Activated CD8-positive, alpha-beta memory T cell treated with anti-CD3 and anti-CD28 coated beads, Interleukin-2, amount 10 ng/mL, durations not matched to agents 7 days and 5 days (primary cell): ENCODE results near the gene IL4I1. TPM values are rescaled to one million over a fixed set of nuclear protein-coding genes. Genes with fewer than 3 reads are reported as not detected.

Experiments
- ATAC-seq: fragments of 150-1000 bp; cut with Tn5 transposase; one replicate; pipeline ENCODE4 v1.10.0; 2021; ENCODE audit warnings: moderate library complexity
- CTCF ChIA-PET: fragments of 350-600 bp; sonication (Branson Sonifier 250); formaldehyde crosslinking; loops from one replicate; lab custom pipeline; 2021; ENCODE audit warnings: antibody characterized with exemption; lab: Charles Lee
- DNase-seq: peaks from one replicate; pipeline ENCODE4 v3.0.0-alpha.2; 2020
- H3K27ac Mint-ChIP-seq: one replicate; pipeline ENCODE4 v1.8.0; 2021; ENCODE audit warnings: mild to moderate bottlenecking, mixed read lengths
- H3K27me3 Mint-ChIP-seq: one replicate; pipeline ENCODE4 v1.8.0; 2021; ENCODE audit warnings: mixed read lengths
- H3K36me3 Mint-ChIP-seq: one replicate; pipeline ENCODE4 v1.8.0; 2021; ENCODE audit warnings: mild to moderate bottlenecking, mixed read lengths
- H3K4me1 Mint-ChIP-seq: one replicate; pipeline ENCODE4 v1.8.0; 2021; ENCODE audit warnings: mixed read lengths
- H3K4me3 Mint-ChIP-seq: one replicate; pipeline ENCODE4 v1.8.0; 2021; ENCODE audit warnings: mild to moderate bottlenecking, moderate library complexity, mixed read lengths
- H3K9me3 Mint-ChIP-seq: one replicate; pipeline ENCODE4 v1.8.0; 2022; ENCODE audit warnings: low read depth, mixed read lengths
- total RNA-seq, 2 experiments: library from RNA; stranded (reverse); gene quantifications; one replicate each; pipeline ENCODE4 v1.2.3, GENCODE V29; 2021

Gene IL4I1
- total RNA-seq, 2 experiments from 2014 or later = 1.7 to 12.3 TPM

DNA sequence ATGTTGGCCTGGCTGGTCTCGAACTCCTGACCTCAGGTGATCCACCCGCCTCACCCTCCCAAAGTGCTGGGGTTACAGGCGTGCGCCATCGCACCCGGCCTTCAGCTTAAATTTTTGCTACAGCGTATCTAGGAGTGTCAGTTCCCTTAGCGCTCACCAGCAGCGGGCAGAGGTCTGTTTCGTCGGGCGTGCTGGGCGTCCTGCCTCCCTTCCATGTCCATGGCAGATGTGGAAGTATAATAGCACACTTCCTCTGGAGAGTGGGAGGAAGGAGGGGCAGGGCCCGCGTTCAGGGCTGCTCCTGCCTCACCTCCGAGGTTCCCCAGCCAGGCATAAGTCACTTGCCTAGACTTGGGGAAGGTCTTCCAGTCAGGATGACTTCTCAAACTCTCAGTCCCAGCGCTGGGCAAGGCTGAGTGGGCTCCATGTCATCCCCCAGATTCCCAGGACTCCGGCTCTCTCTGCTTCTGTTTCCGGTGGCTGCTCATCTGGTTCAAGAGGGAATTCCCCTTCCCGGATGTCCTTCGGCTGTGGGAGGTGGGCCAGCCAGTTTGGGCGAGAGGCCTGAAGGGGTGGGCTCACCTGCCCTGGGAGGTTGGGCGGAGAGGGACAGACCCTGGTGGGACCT lies 9.5 kb downstream of the IL4I1 start:
- peaks cover 7% of the 10 kb centered on the region for H3K36me3 Mint-ChIP-seq
- no peaks in the 10 kb centered on the region for H3K9me3 Mint-ChIP-seq
- no peaks in the 10 kb centered on the region for H3K27me3 Mint-ChIP-seq
- CTCF ChIA-PET = no interaction called here
- DNase-seq (no peak), ATAC-seq (no peak)
- peaks cover 7% of the 10 kb centered on the region for H3K4me1 Mint-ChIP-seq
- no peak overlapping the region for H3K27ac Mint-ChIP-seq
- H3K4me3 Mint-ChIP-seq = no peak overlapping the region

DNA sequence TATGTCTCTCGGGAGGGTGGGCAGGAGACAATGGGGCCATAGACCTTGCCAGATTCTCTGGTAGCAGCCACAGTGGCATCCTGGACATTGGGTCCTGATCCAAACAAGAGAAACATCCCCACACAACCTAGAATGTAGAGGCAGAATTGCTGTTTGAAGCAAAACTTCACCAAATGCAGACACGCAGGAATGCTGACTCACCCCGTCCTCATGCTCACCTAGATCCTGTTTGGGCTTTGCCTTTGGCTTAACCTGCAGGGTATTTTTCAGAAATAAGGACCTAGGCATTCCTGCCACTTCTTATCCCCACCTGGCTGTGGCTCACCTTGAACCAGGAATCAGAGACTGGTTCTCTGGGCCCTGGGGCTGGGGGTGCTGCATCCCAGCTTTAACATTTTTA lies 11.9 kb downstream of the IL4I1 start:
- H3K4me3 Mint-ChIP-seq = no peak overlapping the region
- no peak for ATAC-seq

DNA sequence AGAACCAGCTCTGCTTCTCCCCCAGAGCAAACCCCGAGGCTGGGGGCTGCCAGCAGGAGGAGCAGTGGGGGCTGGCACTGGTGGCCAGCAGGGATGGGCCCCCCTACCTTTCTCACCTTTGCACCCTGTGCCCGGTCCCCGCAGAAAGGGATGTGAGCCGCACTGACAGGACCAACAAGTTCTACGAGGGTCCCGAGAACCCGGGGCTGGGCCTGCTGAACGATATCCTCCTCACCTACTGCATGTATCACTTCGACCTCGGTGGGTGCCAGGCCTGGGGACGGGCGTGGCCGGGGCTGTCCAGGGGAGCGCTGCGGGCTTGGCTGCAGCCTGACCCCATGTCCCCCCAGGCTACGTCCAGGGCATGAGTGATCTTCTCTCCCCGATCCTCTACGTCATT lies 12.6 kb downstream of the IL4I1 start:
- CTCF ChIA-PET = interaction anchor here (0.7 kb wide), 1 partner anchor 9 kb away, joined by 3 read pairs; no protein-coding TSS in a partner anchor
- H3K4me1 Mint-ChIP-seq = peaks cover 4% of the 10 kb centered on the region
- no peak overlapping the region for H3K27ac Mint-ChIP-seq
- ATAC-seq (no peak), DNase-seq (no peak)
- no peak overlapping the region for H3K4me3 Mint-ChIP-seq
- no peaks in the 10 kb centered on the region for H3K9me3 Mint-ChIP-seq
- H3K36me3 Mint-ChIP-seq = peaks cover 12% of the 10 kb centered on the region
- no peaks in the 10 kb centered on the region for H3K27me3 Mint-ChIP-seq

More for the DNA sequence above, 11.9 kb downstream of the IL4I1 start:
- Mint-ChIP-seq H3K36me3 (peaks cover 11% of the 10 kb centered on the region), H3K9me3 (no peaks in the 10 kb centered on the region), H3K4me1 (peaks cover 2% of the 10 kb centered on the region), H3K27me3 (no peaks in the 10 kb centered on the region), H3K27ac (no peak overlapping the region)
- CTCF ChIA-PET = interaction anchor here (0.7 kb wide), 1 partner anchor 8 kb away, joined by 3 read pairs; no protein-coding TSS in a partner anchor
- DNase-seq = no peak

DNA sequence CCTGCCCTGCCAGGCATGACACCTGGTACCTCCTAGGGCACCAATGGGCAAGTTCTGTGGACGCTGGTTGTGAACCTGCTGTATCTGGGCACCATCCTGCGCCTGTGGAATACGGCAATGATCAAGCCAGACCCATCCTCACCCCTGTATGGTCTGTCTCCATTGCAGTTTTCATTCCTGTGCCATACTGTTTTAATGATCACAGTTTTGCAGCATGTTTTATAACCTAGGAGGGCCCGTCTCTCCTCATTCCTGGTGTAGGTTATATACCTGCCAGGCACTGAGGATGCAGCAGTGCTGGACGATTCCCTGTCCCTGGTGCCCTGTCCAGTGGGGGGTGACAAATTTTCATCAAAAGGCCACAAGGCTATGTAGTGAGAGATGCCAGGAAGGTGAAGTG lies 13.6 kb downstream of the IL4I1 start:
- ATAC-seq = no peak
- H3K9me3 Mint-ChIP-seq = no peaks in the 10 kb centered on the region
- no peak overlapping the region for H3K4me3 Mint-ChIP-seq
- H3K27me3 Mint-ChIP-seq = no peaks in the 10 kb centered on the region
- CTCF ChIA-PET = no interaction called here
- peaks cover 14% of the 10 kb centered on the region for H3K4me1 Mint-ChIP-seq
- peaks cover 12% of the 10 kb centered on the region for H3K36me3 Mint-ChIP-seq
- no peak overlapping the region for H3K27ac Mint-ChIP-seq
- no peak for DNase-seq

DNA sequence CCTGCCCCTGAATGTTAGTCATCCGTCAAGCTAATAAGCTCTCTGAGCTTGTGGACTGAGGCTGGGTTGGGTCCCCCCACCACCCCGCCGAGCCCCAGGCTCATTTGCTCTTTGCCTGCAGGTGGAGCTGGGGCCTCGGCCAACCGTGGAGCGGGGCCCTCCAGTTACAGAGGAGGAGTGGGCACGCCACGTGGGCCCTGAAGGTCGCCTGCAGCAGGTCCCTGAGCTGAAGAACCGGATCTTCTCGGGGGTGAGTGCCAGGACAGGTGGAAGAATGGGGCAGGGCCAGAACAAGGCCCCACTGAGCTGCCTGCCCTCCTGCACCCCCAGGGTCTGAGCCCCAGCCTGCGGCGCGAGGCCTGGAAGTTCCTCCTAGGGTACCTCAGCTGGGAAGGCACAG lies 14.0 kb downstream of the IL4I1 start:
- Mint-ChIP-seq H3K27me3 (no peaks in the 10 kb centered on the region), H3K4me3 (no peak overlapping the region), H3K4me1 (peaks cover 16% of the 10 kb centered on the region), H3K9me3 (no peaks in the 10 kb centered on the region), H3K36me3 (peaks cover 12% of the 10 kb centered on the region), H3K27ac (no peak overlapping the region)
- no peak for DNase-seq
- ATAC-seq = no peak
- CTCF ChIA-PET = no interaction called here

DNA sequence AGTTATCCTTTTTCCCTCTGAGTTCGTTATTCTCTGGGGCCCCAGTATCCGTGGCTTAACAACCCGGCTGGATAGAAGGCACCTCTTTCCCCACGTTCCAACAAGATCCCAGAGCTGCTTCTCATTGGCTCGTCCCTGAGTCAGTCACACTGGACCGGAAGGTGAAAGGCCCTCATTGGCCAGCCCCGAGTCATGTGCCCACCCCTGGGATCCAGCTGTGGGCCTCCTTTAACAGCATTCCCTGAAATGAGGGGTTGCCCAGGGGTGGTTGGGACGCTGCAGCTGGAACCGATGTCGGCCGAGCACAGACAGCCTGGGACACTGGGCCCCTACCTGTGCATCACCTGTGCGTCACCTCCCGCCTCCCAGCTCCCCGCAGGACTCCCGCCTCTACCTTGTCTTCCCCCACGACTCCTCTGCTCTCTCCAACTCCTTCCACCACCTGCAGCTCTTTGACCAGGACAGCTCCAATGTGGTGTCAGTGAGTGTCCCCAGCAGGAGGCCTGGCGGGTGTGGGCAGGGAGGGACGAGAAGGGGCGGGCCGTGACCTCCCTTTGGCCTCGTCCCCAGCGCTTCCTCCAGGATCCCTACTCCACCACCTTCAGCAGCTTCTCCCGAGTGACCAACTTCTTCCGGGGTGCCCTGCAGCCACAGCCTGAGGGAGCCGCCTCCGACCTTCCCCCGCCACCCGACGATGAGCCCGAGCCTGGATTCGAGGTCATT lies 14.9 kb downstream of the IL4I1 start:
- Mint-ChIP-seq H3K36me3 (peaks cover 12% of the 10 kb centered on the region), H3K9me3 (no peaks in the 10 kb centered on the region), H3K4me3 (no peak overlapping the region), H3K27me3 (no peaks in the 10 kb centered on the region), H3K27ac (no peak overlapping the region), H3K4me1 (peaks cover 16% of the 10 kb centered on the region)
- no peak for DNase-seq
- CTCF ChIA-PET = interaction anchor here (1.0 kb wide), 1 partner anchor 8 kb away, joined by 5 read pairs; no protein-coding TSS in a partner anchor
- ATAC-seq = no peak

DNA sequence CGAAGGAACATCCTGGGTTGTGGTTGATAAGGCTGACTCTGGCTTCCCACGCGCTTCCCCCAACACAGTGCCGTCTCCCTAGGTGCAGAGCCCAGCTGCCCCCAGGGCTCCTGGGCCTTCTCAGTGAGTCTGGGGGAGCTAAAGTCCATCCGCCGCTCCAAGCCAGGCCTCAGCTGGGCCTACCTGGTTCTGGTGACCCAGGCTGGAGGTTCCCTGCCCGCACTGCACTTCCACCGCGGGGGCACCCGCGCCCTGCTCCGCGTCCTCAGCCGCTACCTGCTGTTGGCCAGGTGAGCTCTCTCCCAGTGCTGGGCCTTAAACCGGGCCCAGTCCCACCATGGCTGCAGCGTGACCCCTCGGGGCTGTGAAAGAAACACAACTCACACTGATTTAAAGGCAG lies 15.5 kb downstream of the IL4I1 start:
- ATAC-seq (no peak), DNase-seq (no peak)
- peaks cover 16% of the 10 kb centered on the region for H3K4me1 Mint-ChIP-seq
- H3K9me3 Mint-ChIP-seq = no peaks in the 10 kb centered on the region
- CTCF ChIA-PET = interaction anchor here (1.0 kb wide), 1 partner anchor 9 kb away, joined by 5 read pairs; no protein-coding TSS in a partner anchor
- H3K36me3 Mint-ChIP-seq = peaks cover 12% of the 10 kb centered on the region
- H3K27ac Mint-ChIP-seq = no peak overlapping the region
- no peak overlapping the region for H3K4me3 Mint-ChIP-seq
- H3K27me3 Mint-ChIP-seq = no peaks in the 10 kb centered on the region

DNA sequence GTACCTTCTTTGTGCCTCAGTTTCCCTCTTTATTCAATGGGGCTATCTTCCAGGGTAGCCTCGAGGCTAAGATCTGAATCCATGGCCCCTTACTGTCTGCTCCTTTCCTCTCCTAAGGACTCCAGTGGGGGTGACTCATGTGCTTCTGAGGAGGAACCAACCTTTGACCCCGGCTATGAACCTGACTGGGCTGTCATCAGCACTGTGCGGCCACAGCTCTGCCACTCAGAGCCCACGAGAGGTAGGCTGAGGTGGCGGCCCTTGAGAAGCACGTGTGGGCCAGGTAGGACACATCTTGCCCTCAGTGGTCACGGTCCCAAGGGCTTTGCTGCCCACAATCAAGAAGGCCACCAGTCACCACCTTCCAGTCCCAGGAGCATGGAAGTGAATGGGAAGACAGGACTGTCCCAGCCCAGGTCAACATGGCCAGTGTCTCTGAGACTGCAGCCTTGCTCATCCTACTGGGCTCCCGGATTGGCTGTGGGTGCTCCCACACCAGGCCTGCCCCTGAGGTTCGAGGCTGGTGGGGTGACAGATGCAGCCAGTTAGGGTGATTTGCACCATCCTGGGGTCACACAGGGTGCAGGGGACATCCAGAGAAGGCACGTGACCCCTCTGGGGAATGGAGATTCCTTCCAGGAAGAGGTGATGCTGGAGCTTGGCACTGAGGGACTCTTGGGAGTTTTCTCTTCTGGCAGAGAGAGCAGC lies 16.4 kb downstream of the IL4I1 start:
- peaks cover 21% of the 10 kb centered on the region for H3K4me1 Mint-ChIP-seq
- CTCF ChIA-PET = interaction anchor here (1.5 kb wide), 1 partner anchor 10 kb away, joined by 8 read pairs; no protein-coding TSS in a partner anchor
- no peaks in the 10 kb centered on the region for H3K9me3 Mint-ChIP-seq
- DNase-seq (no peak), ATAC-seq (no peak)
- no peaks in the 10 kb centered on the region for H3K27me3 Mint-ChIP-seq
- H3K27ac Mint-ChIP-seq = no peak overlapping the region
- no peak overlapping the region for H3K4me3 Mint-ChIP-seq
- H3K36me3 Mint-ChIP-seq = peaks cover 12% of the 10 kb centered on the region

DNA sequence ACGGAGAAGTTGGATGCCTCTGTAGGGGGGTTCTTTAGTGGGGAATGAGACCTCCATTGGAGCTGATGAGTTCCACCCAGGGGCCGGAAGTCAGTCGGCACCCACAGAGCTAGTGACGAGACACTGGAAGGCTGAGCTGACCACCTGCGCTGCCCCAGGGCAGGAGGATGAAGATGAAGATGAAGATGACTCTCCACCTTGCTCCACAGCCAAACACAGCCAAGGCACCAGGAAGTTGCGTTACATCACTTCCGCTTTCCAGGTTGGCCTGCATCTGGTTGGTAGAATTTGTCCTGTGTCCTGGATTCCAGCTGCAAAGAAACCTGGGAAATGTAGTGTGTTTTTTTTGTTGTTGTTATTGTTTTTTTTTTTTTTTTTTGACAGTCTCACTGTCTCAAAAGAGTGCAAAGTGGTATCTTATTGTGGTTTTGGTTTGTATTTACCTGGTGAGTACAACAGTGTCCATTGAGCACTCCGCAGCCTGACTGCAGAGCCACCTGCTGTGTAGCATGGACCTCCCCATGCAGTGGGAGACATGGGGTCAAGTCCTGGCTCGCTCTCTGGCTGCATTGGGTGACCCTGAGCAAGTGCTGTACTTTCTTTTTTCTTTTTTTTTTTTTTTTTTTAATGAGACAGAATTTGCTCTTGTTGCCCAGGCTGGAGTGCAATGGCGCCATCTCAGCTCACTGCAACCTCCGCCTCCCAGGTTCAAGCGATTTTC lies 17.3 kb downstream of the IL4I1 start:
- CTCF ChIA-PET = interaction anchor here (1.5 kb wide), 1 partner anchor 11 kb away, joined by 8 read pairs; no protein-coding TSS in a partner anchor
- no peaks in the 10 kb centered on the region for H3K9me3 Mint-ChIP-seq
- peaks cover 12% of the 10 kb centered on the region for H3K36me3 Mint-ChIP-seq
- H3K4me3 Mint-ChIP-seq = peak overlapping the region; percentile 9
- H3K27me3 Mint-ChIP-seq = no peaks in the 10 kb centered on the region
- ATAC-seq = no peak
- no peak for DNase-seq
- no peak overlapping the region for H3K27ac Mint-ChIP-seq
- H3K4me1 Mint-ChIP-seq = peaks cover 29% of the 10 kb centered on the region

DNA sequence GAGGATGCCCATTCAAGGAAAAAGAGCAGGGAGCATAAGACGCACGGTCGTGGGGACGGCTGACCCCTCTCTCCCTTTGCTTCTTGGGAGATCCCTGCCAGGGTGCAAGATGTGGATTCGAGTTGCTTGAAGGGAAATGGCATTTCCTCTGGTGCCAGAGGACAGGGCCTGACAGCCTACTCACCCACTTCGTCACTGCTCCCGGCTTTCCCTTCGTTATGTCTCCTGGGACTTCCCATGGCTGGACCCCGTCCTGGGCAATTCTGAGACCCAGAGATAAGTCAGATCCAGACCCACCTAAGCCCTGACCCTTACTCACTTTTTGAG lies 18.0 kb downstream of the IL4I1 start:
- peaks cover 30% of the 10 kb centered on the region for H3K4me1 Mint-ChIP-seq
- peaks cover 11% of the 10 kb centered on the region for H3K36me3 Mint-ChIP-seq
- no peaks in the 10 kb centered on the region for H3K9me3 Mint-ChIP-seq
- CTCF ChIA-PET = interaction anchor here (1.5 kb wide), 1 partner anchor 12 kb away, joined by 8 read pairs; no protein-coding TSS in a partner anchor
- ATAC-seq (no peak), DNase-seq (no peak)
- H3K27me3 Mint-ChIP-seq = no peaks in the 10 kb centered on the region
- no peak overlapping the region for H3K4me3 Mint-ChIP-seq
- H3K27ac Mint-ChIP-seq = no peak overlapping the region

DNA sequence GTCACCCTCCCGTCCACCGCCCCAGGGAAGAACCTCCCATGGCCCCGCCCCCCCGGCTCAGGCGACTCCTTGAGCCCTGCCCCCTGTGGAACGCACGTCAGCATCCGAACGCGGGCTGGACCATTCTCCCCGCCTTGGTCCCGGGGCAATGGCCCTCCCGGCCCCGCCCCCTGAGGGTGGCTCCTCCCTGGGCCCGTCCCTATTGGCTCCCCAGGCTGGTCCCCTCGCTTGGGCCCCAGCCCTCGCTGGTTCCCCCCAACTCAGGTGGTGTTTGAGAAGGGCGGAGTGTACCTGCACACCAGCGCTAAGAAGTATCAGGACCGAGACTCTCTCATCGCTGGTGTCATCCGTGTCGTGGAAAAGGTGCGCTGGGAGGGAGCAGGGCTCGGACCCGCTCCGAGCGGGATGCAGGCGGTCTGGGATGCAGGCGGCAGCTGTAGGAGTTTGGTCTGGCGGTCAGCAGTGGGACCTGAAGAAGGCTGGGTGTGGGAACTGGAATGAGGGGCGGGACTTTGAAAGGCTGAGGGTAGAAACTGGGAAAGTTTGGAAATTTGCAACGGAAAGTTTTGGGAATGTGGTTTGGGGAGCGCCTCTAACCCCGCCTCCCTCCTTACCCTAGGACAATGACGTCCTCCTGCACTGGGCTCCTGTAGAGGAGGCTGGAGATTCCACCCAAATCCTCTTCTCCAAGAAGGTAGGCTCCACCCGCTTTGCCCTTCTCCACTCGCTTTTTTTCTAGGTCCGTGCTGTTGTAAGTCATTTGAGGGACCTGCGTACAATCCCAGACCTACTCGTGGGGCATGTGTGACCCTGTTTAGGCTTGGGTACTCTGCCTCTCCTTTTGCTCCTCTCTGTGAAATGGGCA lies 18.6 kb downstream of the IL4I1 start:
- Mint-ChIP-seq H3K4me1 (peaks cover 32% of the 10 kb centered on the region), H3K27ac (no peak overlapping the region), H3K9me3 (no peaks in the 10 kb centered on the region), H3K4me3 (no peak overlapping the region), H3K27me3 (no peaks in the 10 kb centered on the region), H3K36me3 (peaks cover 6% of the 10 kb centered on the region)
- CTCF ChIA-PET = no interaction called here
- DNase-seq (peak; percentile 99), ATAC-seq (peak; percentile 75)
